ENCODE measurements around the gene GALC. TPM values are rescaled to one million over a fixed set of nuclear protein-coding genes. Genes with fewer than 3 reads are reported as not detected.

The GALC gene
- total RNA-seq, 1 donor from 2014 or later, result 47.4 TPM

DNA sequence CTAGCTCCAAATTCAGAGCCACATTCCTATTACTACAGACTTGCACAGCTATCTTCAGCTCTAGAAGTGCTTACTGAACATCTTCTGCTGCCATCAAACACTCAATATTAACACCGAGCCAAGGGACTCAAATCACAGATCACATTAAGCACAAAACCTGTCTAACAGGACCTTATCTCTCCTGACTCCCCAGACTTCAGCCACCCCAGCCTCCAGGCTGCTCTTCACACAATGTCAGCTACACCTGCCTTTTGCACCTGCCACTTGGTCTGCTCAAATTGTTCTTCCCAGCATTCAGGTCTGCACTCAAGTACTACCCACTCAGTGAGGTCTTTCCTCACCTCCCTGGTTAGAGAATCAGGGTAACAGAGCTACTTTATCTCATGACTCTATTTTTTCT is 57.1 kb downstream of the GALC start:
- Histone ChIP-seq H3K36me3 (peaks cover 43% of the 10 kb centered on the region), H3K4me1 (no peaks in the 10 kb centered on the region), H3K27me3 (no peaks in the 10 kb centered on the region), H3K9me3 (no peaks in the 10 kb centered on the region), H3K4me3 (no peak overlapping the region), H3K27ac (no peak overlapping the region)
- intact Hi-C loops (cut with DNase I), result no loop called here
- no peak for ATAC-seq
- TF ChIP-seq CTCF (IDR thresholded peaks at IDR 0.05), result no peak
- no peak for DNase-seq

DNA sequence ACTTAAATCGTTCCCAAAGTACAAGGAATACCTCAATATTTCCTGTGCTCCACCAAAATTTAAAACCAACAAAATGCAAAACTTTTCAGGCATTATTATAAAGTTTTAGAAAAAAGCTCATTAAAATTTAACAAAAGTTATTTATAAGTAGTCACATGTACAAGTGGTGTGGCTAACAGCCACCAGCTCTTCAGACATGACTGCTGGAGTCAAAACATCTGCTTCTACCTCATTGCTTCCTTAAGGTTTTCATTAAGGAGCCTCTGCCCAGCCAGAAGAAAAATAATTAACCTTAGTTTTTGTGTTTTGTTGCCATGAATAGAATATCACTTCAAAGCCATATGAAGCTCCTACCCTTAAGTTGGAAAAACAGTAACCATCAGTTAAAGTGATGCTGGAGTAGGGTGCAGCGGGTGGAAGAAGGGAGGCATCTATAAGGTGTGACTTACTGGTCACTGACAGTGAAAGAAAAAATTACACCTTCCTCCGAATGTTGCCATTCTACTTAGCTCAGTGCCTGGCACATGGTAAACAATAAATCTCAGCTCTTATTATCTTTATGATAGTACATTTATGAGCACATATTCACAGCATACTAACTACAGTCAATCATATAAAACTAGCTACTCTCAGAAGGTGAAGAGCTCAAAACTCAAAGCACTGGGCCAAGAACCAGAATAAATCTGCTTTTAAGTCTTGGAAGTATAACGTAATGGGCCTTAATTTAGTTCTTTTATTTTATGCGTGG is 57.7 kb downstream of the GALC start:
- Histone ChIP-seq H3K4me3 (no peak overlapping the region), H3K9me3 (no peaks in the 10 kb centered on the region), H3K4me1 (no peaks in the 10 kb centered on the region), H3K27me3 (no peaks in the 10 kb centered on the region), H3K36me3 (peaks cover 37% of the 10 kb centered on the region), H3K27ac (no peak overlapping the region)
- intact Hi-C loops (cut with DNase I), result no loop called here
- DNase-seq (no peak), ATAC-seq (no peak)
- no peak for TF ChIP-seq CTCF (IDR thresholded peaks at IDR 0.05)

GRCh38 chr14:87934185-87934584 is 58.8 kb downstream of the GALC start:
- no peaks in the 10 kb centered on the region for H3K4me1 ChIP-seq
- no peak for ATAC-seq
- TF ChIP-seq CTCF (IDR thresholded peaks at IDR 0.05), result no peak
- H3K36me3 ChIP-seq, result peaks cover 28% of the 10 kb centered on the region
- intact Hi-C loops (cut with DNase I), result no loop called here
- H3K27ac ChIP-seq, result no peak overlapping the region
- H3K27me3 ChIP-seq, result no peaks in the 10 kb centered on the region
- no peak for DNase-seq
- H3K4me3 ChIP-seq, result no peak overlapping the region
- H3K9me3 ChIP-seq, result no peaks in the 10 kb centered on the region

- no peak for ATAC-seq
- no peaks in the 10 kb centered on the region for H3K9me3 ChIP-seq
- intact Hi-C loops (cut with DNase I), result no loop called here
- no peak for TF ChIP-seq CTCF (IDR thresholded peaks at IDR 0.05)
- H3K27ac ChIP-seq, result no peak overlapping the region
- no peaks in the 10 kb centered on the region for H3K27me3 ChIP-seq
- H3K4me1 ChIP-seq, result no peaks in the 10 kb centered on the region
- no peaks in the 10 kb centered on the region for H3K36me3 ChIP-seq
- no peak for DNase-seq
- H3K4me3 ChIP-seq, result no peak overlapping the region
These were observed 76.1 kb downstream of the GALC start for GRCh38 chr14:87916886-87917275.

- H3K9me3 ChIP-seq, result no peaks in the 10 kb centered on the region
- TF ChIP-seq CTCF (IDR thresholded peaks at IDR 0.05), result no peak
- no peaks in the 10 kb centered on the region for H3K36me3 ChIP-seq
- H3K4me3 ChIP-seq, result no peak overlapping the region
- H3K27me3 ChIP-seq, result no peaks in the 10 kb centered on the region
- H3K27ac ChIP-seq, result no peak overlapping the region
- intact Hi-C loops (cut with DNase I), result no loop called here
- no peaks in the 10 kb centered on the region for H3K4me1 ChIP-seq
- peak; percentile 58 for DNase-seq
- peak; percentile 30 for ATAC-seq
These were observed 76.7 kb downstream of the GALC start for GRCh38 chr14:87916103-87916885.
